Stomach (tissue), 4 donors: ENCODE measurements around the gene ITPRID1.

Source experiments
- CTCF ChIP-seq, 7 experiments: fragments of 450-650 bp in 4 of 7; fragments of 200-600 bp in 3 of 7; sonication (generic) in 3 of 7; IDR thresholded peaks; one replicate each; pipeline ENCODE4 v1.5.1; 2016 to 2019; ENCODE audit warnings: antibody characterized with exemption in 7 of 7, control low read depth in 2 of 7, mild to moderate bottlenecking in 1 of 7
- EP300 ChIP-seq: sonication (generic); formaldehyde crosslinking; IDR thresholded peaks from one replicate; pipeline ENCODE4 v1.6.1; 2017; ENCODE audit warnings: antibody characterized with exemption
- POLR2A ChIP-seq, 4 donors: fragments of 450-650 bp; IDR thresholded peaks; one replicate each; pipeline ENCODE4 v1.6.1; 2016; ENCODE audit warnings: antibody characterized with exemption in 4 of 4, control low read depth in 2 of 4, mild to moderate bottlenecking in 1 of 4, moderate library complexity in 1 of 4
- POLR2AphosphoS5 ChIP-seq, 3 donors: sonication (generic); formaldehyde crosslinking; IDR thresholded peaks; one replicate each; pipeline ENCODE4 v1.6.1; 2016; ENCODE audit warnings: antibody characterized with exemption in 3 of 3

GRCh38 chr7:31512166-31512565, 1.7 kb upstream of the ITPRID1 start:
- TF ChIP-seq POLR2A (IDR thresholded peaks at IDR 0.05) (no peak), EP300 (no peak), CTCF (IDR thresholded peaks at IDR 0.05) (no peak), POLR2AphosphoS5 (IDR thresholded peaks at IDR 0.05) (no peak)
